Right forelimb (tissue), 1 donor: ENCODE data around the gene PEX11B.

Experiments used
- DNase-seq: peaks from one replicate; pipeline ENCODE4 v3.0.0-alpha.2; 2018

PEX11B gene

DNA sequence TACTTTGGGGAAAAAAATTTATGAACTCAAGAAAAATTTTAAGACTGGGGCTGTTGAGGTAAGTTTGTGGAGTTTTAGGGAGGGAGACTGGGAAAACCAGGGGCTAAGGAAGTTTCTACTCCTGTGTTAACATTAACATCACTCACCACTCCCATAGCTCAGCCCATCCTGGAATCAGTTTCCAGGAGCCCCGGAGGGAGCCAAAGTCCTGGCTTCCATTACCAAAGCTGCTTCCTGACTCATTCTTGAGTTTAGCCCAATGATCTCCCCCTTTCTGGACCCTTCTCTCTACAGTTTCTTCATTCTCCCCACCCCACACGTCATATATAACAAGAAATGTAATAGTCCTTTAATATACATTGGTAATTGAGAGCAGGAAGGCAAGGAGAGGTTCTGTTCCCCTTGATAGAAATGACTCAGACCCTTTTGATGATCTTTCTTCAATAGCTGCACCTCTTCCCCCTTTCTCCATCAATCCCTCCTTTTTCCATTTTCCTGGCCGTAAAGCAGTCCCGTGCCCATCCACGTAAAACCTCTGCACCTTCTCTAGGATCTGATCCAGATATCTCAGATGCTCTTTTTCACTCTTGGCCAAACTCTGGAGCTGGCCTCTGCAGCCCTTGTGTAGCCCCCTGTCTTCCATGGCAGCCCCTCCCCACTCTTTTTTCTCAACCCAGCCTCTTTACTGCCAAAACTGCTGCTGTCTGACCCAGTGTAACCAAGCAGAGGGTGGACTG is 55.1 kb downstream of the PEX11B start:
- peak; percentile 85 for DNase-seq
